ENCODE results near the gene POLA2. TPM values are rescaled to one million over a fixed set of nuclear protein-coding genes. Genes with fewer than 3 reads are reported as not detected.

Gene POLA2
- 37.7 and 41.5 TPM in 2 replicates for total RNA-seq (2021)
- long read RNA-seq, transcript POLA2-201 (18 exons, 3,744 nt), result major isoform, 223 of 305 reads
- long read RNA-seq, partial matches to known transcripts, result 17 of 305 reads
- long read RNA-seq, other reads (novel, unspliced or antisense), result 64 of 305 reads

- H3K4me1 Mint-ChIP-seq, result peaks cover 17 to 21% of the 10 kb centered on the region in 2 experiments
- H3K14ac ChIP-seq (ENCODE audit: insufficient read depth, low read length), result peak within 1 kb of the TSS; percentile 81
- H2AFZ ChIP-seq (ENCODE audit: low read length), result no peak within 1 kb of the TSS
- peaks cover 13% of the 10 kb centered on the region for H3K23me2 ChIP-seq (ENCODE audit: insufficient read length, low read depth, low read length, poor library complexity, severe bottlenecking)
- no peaks in the 10 kb centered on the region for H3K9me3 ChIP-seq (ENCODE audit: control insufficient read depth, low read depth, low read length)
- H3K56ac ChIP-seq (ENCODE audit: insufficient read length, low read depth, low read length), result no peak within 1 kb of the TSS
- H3K79me2 ChIP-seq (ENCODE audit: insufficient read depth, low read length), result peaks cover 7% of the 10 kb centered on the region; the same call in 1 of the 2 replicates
- no peak within 1 kb of the TSS for H4K91ac ChIP-seq (ENCODE audit: insufficient read length, low read depth, low read length)
- no peaks in the 10 kb centered on the region for H3K9me3 Mint-ChIP-seq
- peak within 1 kb of the TSS; percentile 83 for H3K9ac ChIP-seq (ENCODE audit: extremely low read depth, insufficient read length, low read length)
- H2BK20ac ChIP-seq (ENCODE audit: low read depth, low read length, poor library complexity, severe bottlenecking), result no peak within 1 kb of the TSS
- H3K4me3 Mint-ChIP-seq, result peak within 1 kb of the TSS; percentile 92 to 95
- H3K4me1 ChIP-seq (ENCODE audit: insufficient read depth, low read length), result 0 out of 2 replicates have a peak, but pooled peaks cover 3% of the 10 kb centered on the region
- no peak within 1 kb of the TSS for H4K8ac ChIP-seq (replicated peaks; ENCODE audit: insufficient read length, low read depth, low read length)
- H3K36me3 Mint-ChIP-seq (ENCODE audit: insufficient read depth in 1 of 3, low read depth in 3 of 3), result peaks cover 10 to 34% (median 29%) of the 10 kb centered on the region in 3 experiments; a peak in 6 of 7 replicates
- no peak within 1 kb of the TSS for H2BK120ac ChIP-seq (ENCODE audit: low read depth, low read length, poor library complexity, severe bottlenecking)
- no peaks in the 10 kb centered on the region for H3K27me3 ChIP-seq (ENCODE audit: insufficient read depth, low read length)
- peak; percentile 93 for DNase-seq
- H3T11ph ChIP-seq (ENCODE audit: low read length), result no peak within 1 kb of the TSS
- H2BK5ac ChIP-seq (ENCODE audit: insufficient read length, low read length), result no peak within 1 kb of the TSS
- no peak within 1 kb of the TSS for H2BK12ac ChIP-seq (ENCODE audit: insufficient read length, low read depth, low read length)
- peaks cover 3% of the 10 kb centered on the region; the same call in 1 of the 2 replicates for H3K27me3 Mint-ChIP-seq (ENCODE audit: low read depth)
- H3K4me2 ChIP-seq (ENCODE audit: insufficient read depth, insufficient read length, low read length), result peak within 1 kb of the TSS; percentile 57
- no CpG with 5 or more reads among the region's 66 CpGs for WGBS (ENCODE audit: extremely low coverage, insufficient read length, low lambda C conversion rate)
- H4K20me1 ChIP-seq (ENCODE audit: control insufficient read depth, insufficient read depth, insufficient read length), result no peaks in the 10 kb centered on the region
- no peak within 1 kb of the TSS for H2BK15ac ChIP-seq (ENCODE audit: low read depth, low read length)
- H3K27ac ChIP-seq (ENCODE audit: insufficient read length, low read depth, low read length), result no peak within 1 kb of the TSS
- no peak within 1 kb of the TSS for H2AK5ac ChIP-seq (ENCODE audit: insufficient read length, low read length)
- H3K18ac ChIP-seq (ENCODE audit: insufficient read length, low read depth, low read length), result peak within 1 kb of the TSS; percentile 77
- no peak within 1 kb of the TSS for H4K5ac ChIP-seq (ENCODE audit: insufficient read length, low read depth, low read length)
- no peaks in the 10 kb centered on the region for H3K79me1 ChIP-seq (ENCODE audit: insufficient read depth, low read depth, low read length, poor library complexity, severe bottlenecking)
- H3K4ac ChIP-seq (ENCODE audit: low read depth, low read length), result no peak within 1 kb of the TSS
- H3K23ac ChIP-seq (ENCODE audit: insufficient read length, low read depth, low read length), result no peak within 1 kb of the TSS
- no peak for TF ChIP-seq CTCF (conservative IDR thresholded peaks at IDR 0.05)
- H3K27ac Mint-ChIP-seq, result peak within 1 kb of the TSS; percentile 1 to 95 (median 93); a peak in 6 of 7 replicates
Measured at GRCh38 chr11:65261591-65262380, at the start of gene POLA2. TSS of gene POLA2 (plus strand) at chr11:65261962. CDS start at chr11:65262293, 331 bp downstream.

Data from H9 (cell line).